ENCODE data around the gene CANT1. TPM values are rescaled to one million over a fixed set of nuclear protein-coding genes. Genes with fewer than 3 reads are reported as not detected.

Gene CANT1
- total RNA-seq, 2 experiments from 2014 or later, result 63.3 to 65.4 TPM

GRCh38 chr17:78962345-78962983 lies 47.1 kb downstream of the CANT1 start:
- intact Hi-C loops (cut with micrococcal nuclease), result no loop called here
- Mint-ChIP-seq H3K4me1 (ENCODE audit: low read depth) (no peaks in the 10 kb centered on the region), H3K36me3 (no peaks in the 10 kb centered on the region), H3K4me3 (no peak overlapping the region), H3K27me3 (no peaks in the 10 kb centered on the region), H3K27ac (no peak overlapping the region), H3K9me3 (no peaks in the 10 kb centered on the region)
- no peak for DNase-seq
- ChIA-PET POLR2A (no interaction called here), CTCF (interaction anchor here (1.6 kb wide), 1 partner anchor 97 kb away, joined by 6 read pairs; no protein-coding TSS in a partner anchor)

DNA sequence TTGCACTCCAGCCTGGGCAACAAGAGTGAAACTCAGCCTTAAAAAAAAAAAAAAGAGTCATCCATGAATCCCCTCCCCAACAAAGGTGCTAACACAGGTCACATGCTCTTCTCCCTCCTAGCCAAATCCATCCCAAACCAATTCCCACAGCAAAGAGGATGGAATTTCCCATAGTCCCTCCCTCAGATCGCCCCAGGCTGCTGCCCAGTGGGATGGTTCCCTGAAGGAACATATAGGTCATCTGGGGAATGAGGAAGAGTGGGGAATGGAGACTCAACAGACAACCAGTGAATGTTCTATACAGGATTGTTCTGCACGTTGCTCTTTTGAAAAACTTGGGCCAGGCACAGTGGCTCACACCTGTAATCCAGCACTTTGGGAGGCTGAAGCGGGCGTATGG lies 48.0 kb downstream of the CANT1 start:
- ChIA-PET CTCF (interaction anchor here (1.6 kb wide), 1 partner anchor 96 kb away, joined by 6 read pairs; no protein-coding TSS in a partner anchor), POLR2A (no interaction called here)
- Mint-ChIP-seq H3K4me1 (ENCODE audit: low read depth) (no peaks in the 10 kb centered on the region), H3K9me3 (no peaks in the 10 kb centered on the region), H3K4me3 (no peak overlapping the region), H3K36me3 (no peaks in the 10 kb centered on the region), H3K27me3 (peaks cover 2% of the 10 kb centered on the region), H3K27ac (no peak overlapping the region)
- intact Hi-C loops (cut with micrococcal nuclease), result no loop called here
- DNase-seq, result no peak

DNA sequence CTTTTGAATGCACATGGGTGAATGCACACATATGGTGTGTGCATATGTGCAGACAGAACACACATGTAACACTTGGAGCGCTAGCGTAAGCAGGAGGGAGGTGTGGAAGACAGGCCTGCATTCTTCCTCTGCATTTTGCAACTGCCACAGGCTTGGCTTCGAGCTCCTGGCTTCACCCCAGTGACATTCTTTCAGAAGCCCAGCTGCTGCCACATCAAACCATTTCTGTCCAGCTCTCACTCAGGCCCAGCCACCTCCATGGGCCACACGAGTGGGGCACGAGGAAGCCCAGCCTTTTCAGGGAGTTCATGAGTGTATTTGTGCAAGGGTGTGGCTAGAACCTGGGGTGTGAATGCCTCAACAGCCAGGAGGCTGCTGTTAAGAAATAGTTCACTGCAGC lies 48.6 kb downstream of the CANT1 start:
- ChIA-PET CTCF (no interaction called here), POLR2A (no interaction called here)
- Mint-ChIP-seq H3K36me3 (no peaks in the 10 kb centered on the region), H3K4me3 (no peak overlapping the region), H3K27ac (no peak overlapping the region), H3K27me3 (peaks cover 2% of the 10 kb centered on the region), H3K4me1 (ENCODE audit: low read depth) (no peaks in the 10 kb centered on the region), H3K9me3 (no peaks in the 10 kb centered on the region)
- DNase-seq, result no peak
- intact Hi-C loops (cut with micrococcal nuclease), result no loop called here

DNA sequence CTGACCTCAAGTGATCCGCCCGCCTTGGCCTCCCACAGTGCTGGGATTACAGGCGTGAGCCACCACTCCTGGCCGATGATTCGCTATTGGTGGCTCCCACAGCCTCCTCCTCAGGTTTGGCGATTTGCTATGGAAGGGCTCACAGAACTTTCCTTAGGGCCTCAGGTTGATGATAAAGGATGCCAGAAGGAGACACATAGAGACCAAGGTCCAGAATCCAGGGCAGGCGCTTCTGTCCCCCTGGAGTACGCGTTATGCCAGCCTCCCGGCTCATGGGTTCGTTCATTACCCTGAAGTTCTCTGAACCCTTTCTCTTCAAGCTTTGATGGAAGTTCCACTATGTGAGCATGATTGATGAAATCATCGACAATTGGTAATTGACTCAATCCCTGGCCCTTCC lies 49.8 kb downstream of the CANT1 start:
- ChIA-PET CTCF (interaction anchor here (1.0 kb wide), 1 partner anchor 94 kb away, joined by 3 read pairs; no protein-coding TSS in a partner anchor), POLR2A (no interaction called here)
- no peak overlapping the region for H3K27ac Mint-ChIP-seq
- H3K36me3 Mint-ChIP-seq, result no peaks in the 10 kb centered on the region
- H3K9me3 Mint-ChIP-seq, result no peaks in the 10 kb centered on the region
- H3K4me3 Mint-ChIP-seq, result no peak overlapping the region
- intact Hi-C loops (cut with micrococcal nuclease), result no loop called here
- H3K4me1 Mint-ChIP-seq (ENCODE audit: low read depth), result peaks cover 2% of the 10 kb centered on the region
- no peak for DNase-seq
- H3K27me3 Mint-ChIP-seq, result peaks cover 2% of the 10 kb centered on the region

GRCh38 chr17:78958641-78959127 lies 50.9 kb downstream of the CANT1 start:
- DNase-seq, result no peak
- Mint-ChIP-seq H3K4me3 (no peak overlapping the region), H3K27ac (no peak overlapping the region), H3K36me3 (no peaks in the 10 kb centered on the region), H3K9me3 (no peaks in the 10 kb centered on the region), H3K27me3 (peaks cover 2% of the 10 kb centered on the region), H3K4me1 (ENCODE audit: low read depth) (peaks cover 2% of the 10 kb centered on the region)
- ChIA-PET CTCF (interaction anchor here (1.0 kb wide), 1 partner anchor 93 kb away, joined by 3 read pairs; no protein-coding TSS in a partner anchor), POLR2A (no interaction called here)
- intact Hi-C loops (cut with micrococcal nuclease), result no loop called here

GRCh38 chr17:78957128-78957527 lies 52.4 kb downstream of the CANT1 start:
- ChIA-PET POLR2A (no interaction called here), CTCF (no interaction called here)
- intact Hi-C loops (cut with micrococcal nuclease), result no loop called here
- no peaks in the 10 kb centered on the region for H3K36me3 Mint-ChIP-seq
- H3K4me1 Mint-ChIP-seq (ENCODE audit: low read depth), result peaks cover 2% of the 10 kb centered on the region
- no peaks in the 10 kb centered on the region for H3K9me3 Mint-ChIP-seq
- no peak overlapping the region for H3K4me3 Mint-ChIP-seq
- H3K27me3 Mint-ChIP-seq, result peaks cover 6% of the 10 kb centered on the region
- no peak overlapping the region for H3K27ac Mint-ChIP-seq
- no peak for DNase-seq

- intact Hi-C loops (cut with micrococcal nuclease), result no loop called here
- CTCF ChIA-PET, result no interaction called here
- peaks cover 6% of the 10 kb centered on the region for H3K27me3 Mint-ChIP-seq
- H3K27ac Mint-ChIP-seq, result no peak overlapping the region
- no peak overlapping the region for H3K4me3 Mint-ChIP-seq
- H3K4me1 Mint-ChIP-seq (ENCODE audit: low read depth), result peaks cover 2% of the 10 kb centered on the region
- DNase-seq, result peak; percentile 18
- H3K9me3 Mint-ChIP-seq, result peaks cover 4% of the 10 kb centered on the region
- H3K36me3 Mint-ChIP-seq, result no peaks in the 10 kb centered on the region
- POLR2A ChIA-PET, result no interaction called here
Measured at GRCh38 chr17:78956254-78956653, 53.3 kb downstream of the CANT1 start.

DNA sequence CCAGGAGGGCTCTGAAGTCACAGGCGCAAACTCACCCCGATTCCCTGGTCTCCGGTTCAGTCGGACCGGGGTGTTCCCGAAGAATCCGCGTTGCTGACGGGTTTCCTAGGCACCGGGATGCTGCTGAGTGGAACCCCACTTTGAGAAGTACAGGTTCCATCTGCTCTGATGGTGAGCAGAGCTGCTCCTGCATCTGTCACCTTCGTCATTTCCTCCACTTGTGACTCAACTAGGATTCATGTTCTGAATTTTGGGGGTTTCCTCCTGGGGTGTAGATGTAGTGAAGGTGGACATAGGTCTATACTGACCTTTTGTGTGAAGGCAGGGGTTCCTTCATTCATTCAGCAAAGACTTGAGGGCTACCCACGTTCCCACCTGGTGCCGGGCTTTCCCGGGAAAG lies 54.9 kb downstream of the CANT1 start:
- CTCF ChIA-PET, result no interaction called here
- DNase-seq, result peak; percentile 40
- POLR2A ChIA-PET, result no interaction called here
- Mint-ChIP-seq H3K9me3 (peaks cover 18% of the 10 kb centered on the region), H3K27ac (no peak overlapping the region), H3K4me1 (ENCODE audit: low read depth) (peaks cover 2% of the 10 kb centered on the region), H3K27me3 (peaks cover 7% of the 10 kb centered on the region), H3K4me3 (no peak overlapping the region), H3K36me3 (peaks cover 1% of the 10 kb centered on the region)
- intact Hi-C loops (cut with micrococcal nuclease), result no loop called here

GRCh38 chr17:78953356-78954350 lies 55.9 kb downstream of the CANT1 start:
- H3K27ac Mint-ChIP-seq, result no peak overlapping the region
- H3K27me3 Mint-ChIP-seq, result peaks cover 7% of the 10 kb centered on the region
- peaks cover 1% of the 10 kb centered on the region for H3K36me3 Mint-ChIP-seq
- POLR2A ChIA-PET, result no interaction called here
- DNase-seq, result no peak
- intact Hi-C loops (cut with micrococcal nuclease), result no loop called here
- CTCF ChIA-PET, result interaction anchor here (0.8 kb wide), 1 partner anchor 1850 kb away, joined by 3 read pairs; no protein-coding TSS in a partner anchor
- peaks cover 2% of the 10 kb centered on the region for H3K4me1 Mint-ChIP-seq (ENCODE audit: low read depth)
- peaks cover 22% of the 10 kb centered on the region for H3K9me3 Mint-ChIP-seq
- H3K4me3 Mint-ChIP-seq, result no peak overlapping the region

DNA sequence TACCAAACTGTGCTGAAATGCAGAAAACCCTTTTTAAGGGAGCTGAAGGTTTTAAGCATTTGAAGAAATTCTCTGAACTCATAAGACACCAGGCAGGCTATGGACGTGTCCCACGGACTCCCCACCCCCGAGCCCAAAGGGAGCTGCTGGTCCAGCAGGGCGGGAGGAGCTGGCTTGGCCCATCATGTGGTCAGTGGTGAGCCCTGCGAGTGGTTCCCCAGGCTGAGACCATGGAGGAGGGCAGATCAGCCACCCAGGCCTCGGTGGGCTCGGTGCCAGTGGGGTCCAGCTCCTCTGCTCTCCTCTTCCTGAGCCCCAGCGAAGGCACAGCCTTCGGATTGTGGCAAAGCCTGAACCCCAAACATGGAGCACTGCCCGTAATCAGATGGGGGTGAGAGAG lies 56.9 kb downstream of the CANT1 start:
- no peak for DNase-seq
- Mint-ChIP-seq H3K36me3 (peaks cover 1% of the 10 kb centered on the region), H3K4me1 (ENCODE audit: low read depth) (peaks cover 2% of the 10 kb centered on the region), H3K27me3 (peaks cover 8% of the 10 kb centered on the region), H3K9me3 (peaks cover 22% of the 10 kb centered on the region), H3K4me3 (no peak overlapping the region), H3K27ac (no peak overlapping the region)
- CTCF ChIA-PET, result interaction anchor here (0.8 kb wide), 1 partner anchor 1851 kb away, joined by 3 read pairs; no protein-coding TSS in a partner anchor
- POLR2A ChIA-PET, result no interaction called here
- intact Hi-C loops (cut with micrococcal nuclease), result no loop called here

DNA sequence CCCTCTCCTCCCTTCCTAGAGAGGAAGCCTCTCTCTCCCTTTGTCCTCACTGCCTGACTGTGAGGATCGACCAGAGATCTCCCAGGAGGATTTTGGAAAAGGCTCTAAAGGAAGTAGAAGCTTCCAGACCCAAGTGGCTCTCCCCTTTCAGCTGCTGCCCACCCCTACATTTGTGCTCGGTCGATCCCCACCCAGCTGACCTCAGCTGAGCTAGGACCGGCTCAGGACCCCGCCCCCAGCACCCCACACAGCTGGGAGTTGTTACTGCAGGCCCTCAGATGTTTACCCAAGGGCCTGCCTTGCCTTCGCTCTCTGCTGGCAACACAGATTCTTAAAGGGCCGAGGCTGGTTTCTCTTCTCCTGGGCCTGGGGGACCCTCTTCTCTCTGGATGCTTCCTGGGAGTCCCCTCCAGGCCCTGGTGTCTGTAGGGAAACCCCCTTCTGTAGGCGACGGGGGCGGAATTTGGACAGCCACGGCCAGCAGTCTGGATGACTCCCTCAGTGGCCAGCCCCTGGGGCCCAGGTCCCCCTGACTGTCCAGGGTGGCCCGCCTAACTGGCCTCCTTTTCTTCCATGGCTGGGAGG lies 57.5 kb downstream of the CANT1 start:
- H3K36me3 Mint-ChIP-seq, result peaks cover 1% of the 10 kb centered on the region
- H3K9me3 Mint-ChIP-seq, result peaks cover 22% of the 10 kb centered on the region
- ChIA-PET POLR2A (no interaction called here), CTCF (no interaction called here)
- DNase-seq, result no peak
- H3K27me3 Mint-ChIP-seq, result peaks cover 8% of the 10 kb centered on the region
- H3K4me1 Mint-ChIP-seq (ENCODE audit: low read depth), result peaks cover 2% of the 10 kb centered on the region
- no peak overlapping the region for H3K4me3 Mint-ChIP-seq
- H3K27ac Mint-ChIP-seq, result no peak overlapping the region
- intact Hi-C loops (cut with micrococcal nuclease), result no loop called here

- Mint-ChIP-seq H3K9me3 (peaks cover 22% of the 10 kb centered on the region), H3K27me3 (peaks cover 7% of the 10 kb centered on the region), H3K27ac (no peak overlapping the region), H3K4me3 (no peak overlapping the region), H3K36me3 (peaks cover 1% of the 10 kb centered on the region), H3K4me1 (ENCODE audit: low read depth) (peaks cover 2% of the 10 kb centered on the region)
- ChIA-PET CTCF (interaction anchor here (1.3 kb wide), 1 partner anchor 85 kb away, joined by 3 read pairs; no protein-coding TSS in a partner anchor), POLR2A (no interaction called here)
- DNase-seq, result no peak
- intact Hi-C loops (cut with micrococcal nuclease), result no loop called here
Measured at GRCh38 chr17:78950870-78951269, 58.7 kb downstream of the CANT1 start.
